GM12874 (cell line): ENCODE measurements around the gene GATC.

Experiments
- CTCF ChIP-seq: IDR thresholded peaks from 2 replicates; pipeline ENCODE4 v1.5.1; 2011; ENCODE audit warnings: low read depth, mild to moderate bottlenecking, control low read depth, low read length, moderate library complexity; ENCODE audit not compliant: insufficient read depth

GATC gene

GRCh38 chr12:120406553-120406952 is 39.7 kb upstream of the GATC start:
- no peak for TF ChIP-seq CTCF

- no peak for TF ChIP-seq CTCF
These were observed 37.5 kb upstream of the GATC start for GRCh38 chr12:120408771-120409170.

GRCh38 chr12:120412421-120412820 is 33.8 kb upstream of the GATC start:
- no peak for TF ChIP-seq CTCF

DNA sequence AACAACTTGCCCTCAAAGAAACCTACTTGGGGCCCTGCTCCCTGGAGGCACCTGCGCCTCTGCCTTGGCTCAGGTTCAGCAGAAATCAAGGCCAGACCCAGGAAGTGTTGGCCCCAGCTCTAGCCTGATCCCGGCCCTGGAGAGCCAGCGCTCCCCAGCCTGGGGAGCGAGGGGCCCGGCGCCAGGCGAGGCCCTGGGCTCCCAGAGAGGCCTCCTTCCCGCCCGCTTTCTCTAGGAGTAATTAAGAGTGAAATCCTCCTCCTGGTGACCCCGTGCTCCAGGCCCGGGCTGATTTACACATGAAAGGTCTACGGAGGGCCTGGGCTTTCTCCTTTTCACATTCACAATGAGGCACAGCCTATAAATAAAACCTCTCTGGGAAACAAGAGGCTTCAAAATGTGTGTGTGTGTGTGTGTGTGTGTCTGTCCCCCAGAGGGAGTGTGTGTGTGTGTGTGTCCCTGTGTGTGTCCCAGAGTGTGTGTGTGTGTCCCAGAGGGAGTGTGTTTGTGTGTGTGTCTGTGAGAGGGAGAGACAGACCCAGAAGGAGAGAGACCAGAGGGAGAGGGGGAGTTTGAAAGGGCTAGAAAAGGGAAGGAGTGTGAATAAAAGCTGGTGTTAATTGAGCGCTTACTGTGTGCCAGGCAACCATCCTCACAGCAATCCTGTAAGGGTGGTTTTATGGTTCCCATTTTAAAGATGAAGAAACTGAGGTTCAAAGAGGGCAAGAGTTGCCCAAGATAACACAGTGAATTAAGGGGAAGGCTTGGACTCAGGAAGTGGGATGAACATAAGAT is 32.1 kb upstream of the GATC start:
- no peak for TF ChIP-seq CTCF

- TF ChIP-seq CTCF, result no peak
These were observed 29.6 kb upstream of the GATC start for GRCh38 chr12:120416490-120417216.

GRCh38 chr12:120417917-120418580 is 28.2 kb upstream of the GATC start:
- no peak for TF ChIP-seq CTCF

DNA sequence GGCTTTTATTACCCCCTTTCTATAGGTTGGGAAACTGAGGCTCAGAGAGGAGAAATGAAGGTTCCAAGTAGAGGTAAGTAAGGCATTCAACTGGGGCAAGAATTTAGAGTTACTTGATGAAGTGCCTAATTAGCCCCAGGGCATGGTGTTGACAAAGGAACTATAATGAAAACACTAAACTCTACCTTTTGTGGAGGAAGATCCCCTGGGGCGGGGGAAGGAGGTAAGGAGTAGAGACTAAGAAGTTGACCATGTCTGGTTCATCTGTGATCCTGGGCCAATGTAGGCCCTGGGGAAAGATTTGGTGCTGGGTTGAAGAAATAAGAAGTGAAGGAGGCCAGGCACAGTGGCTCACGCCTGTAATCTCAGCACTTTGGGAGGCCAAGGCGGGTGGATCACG is 24.5 kb upstream of the GATC start:
- no peak for TF ChIP-seq CTCF
